A673 (cell line): ENCODE measurements around the gene TSHZ2. TPM values are rescaled to one million over a fixed set of nuclear protein-coding genes. Genes with fewer than 3 reads are reported as not detected.
"Not testable (repeated sequence)": the region's sequence is repeated elsewhere in the genome, so short reads cannot be mapped to it uniquely, and the experiment has no call there.

ENCODE experiments used
- BruUV-seq: library from RNA; stranded (reverse); fragments of 400-500 nt; replicated peaks from 2 replicates; lab custom pipeline; 2021; lab: Mats Ljungman, UMichigan
- CTCF ChIA-PET: fragments of 300-600 bp; sonication (Branson Sonifier 250); formaldehyde crosslinking; loops from one replicate; lab custom pipeline; 2022; ENCODE audit warnings: antibody characterized with exemption; lab: Charles Lee
- POLR2A ChIA-PET: fragments of 300-600 bp; sonication (Branson Sonifier 250); formaldehyde crosslinking; loops from one replicate; lab custom pipeline; 2022; ENCODE audit warnings: antibody characterized with exemption; ENCODE audit not compliant: low non-redundant PET; lab: Charles Lee
- DNase-seq: peaks from one replicate; pipeline ENCODE4 v3.0.0-alpha.2; 2015; ENCODE audit warnings: low spot score
- H3K27ac ChIP-seq: fragments of 200-600 bp; sonication (generic); 2 replicates; pipeline ENCODE4 v1.5.1; 2016; ENCODE audit warnings: mixed run types, low read depth, mild to moderate bottlenecking, mixed read lengths, antibody characterized with exemption, low read length; ENCODE audit not compliant: poor library complexity, severe bottlenecking
- H3K27me3 ChIP-seq: fragments of 200-600 bp; sonication (generic); replicated peaks from 2 replicates; pipeline ENCODE4 v1.6.1; 2017; ENCODE audit warnings: mixed run types, low read depth, mild to moderate bottlenecking, mixed read lengths, antibody characterized with exemption, low read length; ENCODE audit not compliant: insufficient read depth, poor library complexity
- H3K36me3 ChIP-seq: fragments of 200-600 bp; sonication (generic); 2 replicates; pipeline ENCODE4 v1.6.1; 2016; ENCODE audit warnings: mixed run types, mild to moderate bottlenecking, mixed read lengths, antibody characterized with exemption, low read length; ENCODE audit not compliant: insufficient read depth, poor library complexity, severe bottlenecking
- H3K4me1 ChIP-seq: fragments of 200-600 bp; sonication (generic); 2 replicates; pipeline ENCODE4 v1.6.1; 2017; ENCODE audit warnings: mixed run types, mild to moderate bottlenecking, mixed read lengths, antibody characterized with exemption, low read length; ENCODE audit not compliant: insufficient read depth, poor library complexity, severe bottlenecking
- H3K4me3 ChIP-seq: fragments of 200-600 bp; sonication (generic); 2 replicates; pipeline ENCODE4 v1.5.1; 2016; ENCODE audit warnings: low read depth, mixed run types, mild to moderate bottlenecking, mixed read lengths, low read length; ENCODE audit not compliant: poor library complexity, severe bottlenecking
- H3K9me3 ChIP-seq: fragments of 200-600 bp; sonication (generic); 2 replicates; pipeline ENCODE4 v1.6.1; 2016; ENCODE audit warnings: mixed run types, low read depth, mild to moderate bottlenecking, mixed read lengths, antibody characterized with exemption, low read length; ENCODE audit not compliant: poor library complexity, severe bottlenecking
- CTCF ChIP-seq: fragments of 300-800, 200-600 bp; sonication (generic); conservative IDR thresholded peaks from 2 replicates; pipeline ENCODE4 v1.5.1; 2017; ENCODE audit warnings: low read depth, mild to moderate bottlenecking, antibody characterized with exemption, low read length, moderate library complexity, mixed read lengths
- EZH2 ChIP-seq: fragments of 200-600 bp; sonication (generic); IDR thresholded peaks from 2 replicates; pipeline ENCODE4 v1.6.1; 2017; ENCODE audit warnings: borderline replicate concordance, low read depth, mild to moderate bottlenecking, mixed read lengths, antibody characterized with exemption, low read length; ENCODE audit not compliant: poor library complexity, severe bottlenecking
- intact Hi-C: fragments of 100-400 bp; cut with micrococcal nuclease; formaldehyde crosslinking; loops from one replicate; pipeline ENCODE4 v1.10.0; 2022; ENCODE audit not compliant: unreplicated experiment
- total RNA-seq: library from RNA; stranded (reverse); gene quantifications from 2 replicates; pipeline ENCODE4 v1.2.3, GENCODE V29; 2021

Gene TSHZ2
- total RNA-seq, 1 experiment from 2014 or later = 4.1 TPM

- ChIA-PET CTCF (no interaction called here), POLR2A (no interaction called here)
- BruUV-seq = no TSS peak
- TF ChIP-seq CTCF (no peak), EZH2 (no peak)
- no peak for DNase-seq
- no peaks in the 10 kb centered on the region for H3K9me3 ChIP-seq
- intact Hi-C loops = no loop called here
- peaks cover 14% of the 10 kb centered on the region for H3K4me1 ChIP-seq
- no peak overlapping the region for H3K27ac ChIP-seq
- no peaks in the 10 kb centered on the region for H3K36me3 ChIP-seq
- H3K27me3 ChIP-seq = no peaks in the 10 kb centered on the region
- no peak overlapping the region for H3K4me3 ChIP-seq
Measured at GRCh38 chr20:53411891-53412290, 439.7 kb downstream of the TSHZ2 start.

GRCh38 chr20:53412577-53413185, 440.5 kb downstream of the TSHZ2 start:
- Histone ChIP-seq H3K27ac (no peak overlapping the region), H3K4me3 (no peak overlapping the region), H3K4me1 (peaks cover 14% of the 10 kb centered on the region), H3K9me3 (no peaks in the 10 kb centered on the region), H3K36me3 (no peaks in the 10 kb centered on the region), H3K27me3 (no peaks in the 10 kb centered on the region)
- ChIA-PET POLR2A (no interaction called here), CTCF (no interaction called here)
- BruUV-seq = no TSS peak
- TF ChIP-seq CTCF (no peak), EZH2 (no peak)
- intact Hi-C loops = no loop called here
- DNase-seq = no peak

- DNase-seq = no peak
- TF ChIP-seq EZH2 (no peak), CTCF (no peak)
- POLR2A ChIA-PET = no interaction called here
- H3K9me3 ChIP-seq = no peaks in the 10 kb centered on the region
- BruUV-seq = no TSS peak
- no peak overlapping the region for H3K4me3 ChIP-seq
- CTCF ChIA-PET = no interaction called here
- intact Hi-C loops = no loop called here
- H3K4me1 ChIP-seq = peaks cover 12% of the 10 kb centered on the region
- H3K36me3 ChIP-seq = no peaks in the 10 kb centered on the region
- H3K27ac ChIP-seq = no peak overlapping the region
- no peaks in the 10 kb centered on the region for H3K27me3 ChIP-seq
Measured at GRCh38 chr20:53413186-53413631, 441.1 kb downstream of the TSHZ2 start.

- H3K9me3 ChIP-seq, H3K4me1 ChIP-seq, intact Hi-C loops, BruUV-seq, H3K27me3 ChIP-seq, DNase-seq, H3K27ac ChIP-seq, POLR2A ChIA-PET, H3K4me3 ChIP-seq, CTCF ChIA-PET, H3K36me3 ChIP-seq: not testable (repeated sequence)
Measured at GRCh38 chr20:53413845-53414244, 441.7 kb downstream of the TSHZ2 start.
